SK-N-SH (cell line): ENCODE results near the gene PPDPF.

Experiments
- CHD2 ChIP-seq: fragments of 150-350 bp; IDR thresholded peaks from 2 replicates; pipeline ENCODE4 v1.6.1; 2018; ENCODE audit warnings: low read length; ENCODE audit not compliant: partially characterized antibody
- CTCF ChIP-seq: fragments of 200-600 bp; sonication (generic); IDR thresholded peaks from 2 replicates; pipeline ENCODE4 v1.6.1; 2017; ENCODE audit warnings: antibody characterized with exemption, mild to moderate bottlenecking, moderate library complexity
- ELF1 ChIP-seq: IDR thresholded peaks from 2 replicates; pipeline ENCODE4 v1.4.0; 2012
- EP300 ChIP-seq, 2 experiments: IDR thresholded peaks; 2 replicates each; pipeline versions ENCODE4 v1.4.0 to v1.6.1; 2012; ENCODE audit warnings: borderline replicate concordance in 1 of 2, low read depth in 1 of 2, low read length in 1 of 2
- GABPA ChIP-seq: IDR thresholded peaks from 2 replicates; pipeline ENCODE4 v1.4.0; 2012; ENCODE audit warnings: low read depth, mild to moderate bottlenecking
- GATA2 ChIP-seq: sonication (generic); formaldehyde crosslinking; IDR thresholded peaks from 2 replicates; pipeline ENCODE4 v1.5.0; 2020; ENCODE audit warnings: mild to moderate bottlenecking, missing genetic modification reagents
- MAX ChIP-seq: IDR thresholded peaks from 2 replicates; pipeline ENCODE4 v1.4.0; 2012; ENCODE audit warnings: low read depth
- MXI1 ChIP-seq: IDR thresholded peaks from 2 replicates; pipeline ENCODE4 v1.6.1; 2012; ENCODE audit warnings: mild to moderate bottlenecking, low read depth, low read length, improper control_type of control experiment
- POLR2AphosphoS5 ChIP-seq: IDR thresholded peaks from 2 replicates; pipeline ENCODE4 v1.6.1; 2012; ENCODE audit warnings: low read depth, low read length
- SMC3 ChIP-seq: IDR thresholded peaks from 2 replicates; pipeline ENCODE4 v1.6.1; 2012; ENCODE audit warnings: low read depth, low read length, improper control_type of control experiment
- TEAD4 ChIP-seq: IDR thresholded peaks from 2 replicates; pipeline ENCODE4 v1.4.0; 2012; ENCODE audit warnings: mild to moderate bottlenecking, borderline replicate concordance; ENCODE audit not compliant: insufficient read depth
- TF ChIP-seq, protein P1 (sequence below): IDR thresholded peaks from 2 replicates; pipeline ENCODE4 v1.6.1; 2012; ENCODE audit warnings: mild to moderate bottlenecking, low read depth, low read length, moderate library complexity

- TF ChIP-seq POLR2AphosphoS5 (no peak), TEAD4 (no peak), CTCF (no peak), EP300 (IDR thresholded peaks at IDR 0.05; ENCODE audit: borderline replicate concordance in 1 of 2, low read depth in 1 of 2, low read length in 1 of 2) (no peak), CHD2 (no peak), SMC3 (no peak), MXI1 (no peak), GATA2 (no peak), ELF1 (no peak), GABPA (no peak), MAX (no peak)
- TF ChIP-seq, protein P1, sequence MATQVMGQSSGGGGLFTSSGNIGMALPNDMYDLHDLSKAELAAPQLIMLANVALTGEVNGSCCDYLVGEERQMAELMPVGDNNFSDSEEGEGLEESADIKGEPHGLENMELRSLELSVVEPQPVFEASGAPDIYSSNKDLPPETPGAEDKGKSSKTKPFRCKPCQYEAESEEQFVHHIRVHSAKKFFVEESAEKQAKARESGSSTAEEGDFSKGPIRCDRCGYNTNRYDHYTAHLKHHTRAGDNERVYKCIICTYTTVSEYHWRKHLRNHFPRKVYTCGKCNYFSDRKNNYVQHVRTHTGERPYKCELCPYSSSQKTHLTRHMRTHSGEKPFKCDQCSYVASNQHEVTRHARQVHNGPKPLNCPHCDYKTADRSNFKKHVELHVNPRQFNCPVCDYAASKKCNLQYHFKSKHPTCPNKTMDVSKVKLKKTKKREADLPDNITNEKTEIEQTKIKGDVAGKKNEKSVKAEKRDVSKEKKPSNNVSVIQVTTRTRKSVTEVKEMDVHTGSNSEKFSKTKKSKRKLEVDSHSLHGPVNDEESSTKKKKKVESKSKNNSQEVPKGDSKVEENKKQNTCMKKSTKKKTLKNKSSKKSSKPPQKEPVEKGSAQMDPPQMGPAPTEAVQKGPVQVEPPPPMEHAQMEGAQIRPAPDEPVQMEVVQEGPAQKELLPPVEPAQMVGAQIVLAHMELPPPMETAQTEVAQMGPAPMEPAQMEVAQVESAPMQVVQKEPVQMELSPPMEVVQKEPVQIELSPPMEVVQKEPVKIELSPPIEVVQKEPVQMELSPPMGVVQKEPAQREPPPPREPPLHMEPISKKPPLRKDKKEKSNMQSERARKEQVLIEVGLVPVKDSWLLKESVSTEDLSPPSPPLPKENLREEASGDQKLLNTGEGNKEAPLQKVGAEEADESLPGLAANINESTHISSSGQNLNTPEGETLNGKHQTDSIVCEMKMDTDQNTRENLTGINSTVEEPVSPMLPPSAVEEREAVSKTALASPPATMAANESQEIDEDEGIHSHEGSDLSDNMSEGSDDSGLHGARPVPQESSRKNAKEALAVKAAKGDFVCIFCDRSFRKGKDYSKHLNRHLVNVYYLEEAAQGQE, result no peak
Observed at GRCh38 chr20:63513207-63513606, 7.4 kb upstream of the PPDPF start.
